DND-41 (cell line): ENCODE data around the gene MSANTD1.

Source experiments
- ATAC-seq: fragments of 200-7000 bp; cut with Tn5 transposase; 3 replicates; pipeline ENCODE4 v1.9.1; 2021; ENCODE audit warnings: low read depth; ENCODE audit not compliant: insufficient read depth
- DNase-seq: peaks from one replicate; pipeline ENCODE4 v3.0.0-alpha.2; 2020
- H2AFZ ChIP-seq: 2 replicates; pipeline ENCODE4 v1.6.0; 2012; ENCODE audit warnings: low read depth, low read length
- H3K27ac ChIP-seq: 2 replicates; pipeline ENCODE4 v1.5.1; 2012; ENCODE audit warnings: low read length, inconsistent platforms
- H3K27me3 ChIP-seq: fragments of 200-600 bp; sonication (generic); 2 replicates; pipeline ENCODE4 v1.6.0; 2012; ENCODE audit warnings: low read length, mild to moderate bottlenecking, inconsistent platforms; ENCODE audit not compliant: insufficient read depth, poor library complexity
- H3K36me3 ChIP-seq: 2 replicates; pipeline ENCODE4 v1.5.1; 2012; ENCODE audit warnings: low read length, inconsistent platforms; ENCODE audit not compliant: insufficient read depth
- H3K4me1 ChIP-seq: 2 replicates; pipeline ENCODE4 v1.5.1; 2012; ENCODE audit warnings: mild to moderate bottlenecking, low read length; ENCODE audit not compliant: insufficient read depth
- H3K4me2 ChIP-seq: 2 replicates; pipeline ENCODE4 v1.6.0; 2012; ENCODE audit warnings: mild to moderate bottlenecking, moderate library complexity, low read length, inconsistent platforms; ENCODE audit not compliant: insufficient read depth
- H3K4me3 ChIP-seq, 2 experiments: fragments of 200-600 bp in 1 of 2; shearing (Covaris generic) in 1 of 2; 2 replicates each; pipeline ENCODE4 v1.5.1; 2012 to 2016; ENCODE audit warnings: inconsistent platforms in 2 of 2, low read length in 2 of 2, mild to moderate bottlenecking in 2 of 2, low read depth in 1 of 2, moderate library complexity in 1 of 2
- H3K79me2 ChIP-seq: 2 replicates; pipeline ENCODE4 v1.6.0; 2012; ENCODE audit warnings: low read length, inconsistent platforms; ENCODE audit not compliant: insufficient read depth
- H3K9ac ChIP-seq: 2 replicates; pipeline ENCODE4 v1.6.0; 2012; ENCODE audit warnings: low read depth, mild to moderate bottlenecking, inconsistent platforms, low read length, moderate library complexity
- H3K9me3 ChIP-seq: 2 replicates; pipeline ENCODE4 v1.5.1; 2012; ENCODE audit warnings: low read length, moderate library complexity, mild to moderate bottlenecking, inconsistent platforms; ENCODE audit not compliant: insufficient read depth, severe bottlenecking
- H4K20me1 ChIP-seq: 2 replicates; pipeline ENCODE4 v1.6.0; 2012; ENCODE audit warnings: low read length; ENCODE audit not compliant: insufficient read depth
- EZH2 ChIP-seq: IDR thresholded peaks from 3 replicates; pipeline ENCODE4 v1.6.1; 2012; ENCODE audit warnings: borderline replicate concordance, low read depth, mild to moderate bottlenecking, moderate library complexity, low read length, inconsistent platforms; ENCODE audit not compliant: severe bottlenecking
- TF ChIP-seq, protein P1 (sequence below): IDR thresholded peaks from 2 replicates; pipeline ENCODE4 v1.5.1; 2012; ENCODE audit warnings: borderline replicate concordance, low read length, moderate library complexity, mild to moderate bottlenecking; ENCODE audit not compliant: poor library complexity, severe bottlenecking; ENCODE audit errors: extremely low read depth

Gene MSANTD1

GRCh38 chr4:3252480-3252828 lies 3.5 kb downstream of the MSANTD1 start:
- DNase-seq: no peak
- no peaks in the 10 kb centered on the region for H3K4me1 ChIP-seq
- H3K4me2 ChIP-seq: no peak overlapping the region
- no peak overlapping the region for H3K27ac ChIP-seq
- no peak overlapping the region for H2AFZ ChIP-seq
- H3K27me3 ChIP-seq: no peaks in the 10 kb centered on the region
- no peak overlapping the region for H3K4me3 ChIP-seq
- no peak overlapping the region for H3K9ac ChIP-seq
- no peaks in the 10 kb centered on the region for H3K79me2 ChIP-seq
- TF ChIP-seq, protein P1, sequence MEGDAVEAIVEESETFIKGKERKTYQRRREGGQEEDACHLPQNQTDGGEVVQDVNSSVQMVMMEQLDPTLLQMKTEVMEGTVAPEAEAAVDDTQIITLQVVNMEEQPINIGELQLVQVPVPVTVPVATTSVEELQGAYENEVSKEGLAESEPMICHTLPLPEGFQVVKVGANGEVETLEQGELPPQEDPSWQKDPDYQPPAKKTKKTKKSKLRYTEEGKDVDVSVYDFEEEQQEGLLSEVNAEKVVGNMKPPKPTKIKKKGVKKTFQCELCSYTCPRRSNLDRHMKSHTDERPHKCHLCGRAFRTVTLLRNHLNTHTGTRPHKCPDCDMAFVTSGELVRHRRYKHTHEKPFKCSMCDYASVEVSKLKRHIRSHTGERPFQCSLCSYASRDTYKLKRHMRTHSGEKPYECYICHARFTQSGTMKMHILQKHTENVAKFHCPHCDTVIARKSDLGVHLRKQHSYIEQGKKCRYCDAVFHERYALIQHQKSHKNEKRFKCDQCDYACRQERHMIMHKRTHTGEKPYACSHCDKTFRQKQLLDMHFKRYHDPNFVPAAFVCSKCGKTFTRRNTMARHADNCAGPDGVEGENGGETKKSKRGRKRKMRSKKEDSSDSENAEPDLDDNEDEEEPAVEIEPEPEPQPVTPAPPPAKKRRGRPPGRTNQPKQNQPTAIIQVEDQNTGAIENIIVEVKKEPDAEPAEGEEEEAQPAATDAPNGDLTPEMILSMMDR: no peak
- TF ChIP-seq EZH2: no peak
- H3K36me3 ChIP-seq: no peaks in the 10 kb centered on the region
- no peak for ATAC-seq
- H3K9me3 ChIP-seq: no peaks in the 10 kb centered on the region
- no peaks in the 10 kb centered on the region for H4K20me1 ChIP-seq

DNA sequence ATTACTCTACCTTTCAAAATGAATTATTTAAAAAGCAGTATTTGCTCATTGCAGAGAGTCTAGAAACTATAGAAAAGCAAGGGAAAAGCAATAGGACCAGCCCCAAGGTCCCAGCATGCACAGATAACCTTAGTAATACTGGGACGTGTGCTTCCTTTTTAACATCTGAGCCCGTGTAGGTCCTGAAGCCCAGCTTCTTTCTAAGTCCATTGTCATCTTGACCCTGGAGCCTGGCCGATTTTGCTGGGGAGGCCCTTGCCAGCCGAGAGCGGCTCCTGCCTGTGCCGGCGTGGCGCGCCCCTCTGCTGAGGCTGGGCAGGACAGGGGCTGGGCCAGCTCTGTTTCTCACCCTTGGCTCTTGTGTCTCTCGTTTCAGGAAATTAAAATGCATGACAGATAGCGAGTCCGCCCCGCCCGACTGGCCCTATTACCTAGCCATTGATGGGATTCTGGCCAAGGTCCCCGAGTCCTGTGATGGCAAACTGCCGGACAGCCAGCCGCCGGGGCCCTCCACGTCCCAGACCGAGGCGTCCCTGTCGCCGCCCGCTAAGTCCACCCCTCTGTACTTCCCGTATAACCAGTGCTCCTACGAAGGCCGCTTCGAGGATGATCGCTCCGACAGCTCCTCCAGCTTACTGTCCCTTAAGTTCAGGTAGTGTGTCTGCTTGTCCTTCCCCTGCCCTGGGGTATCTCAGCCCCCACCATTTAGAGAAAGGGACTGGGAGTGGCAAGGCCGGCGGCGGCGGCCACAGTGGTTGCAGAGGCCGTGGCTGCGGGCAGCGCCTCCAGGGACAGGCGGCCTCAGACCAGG lies 4.1 kb downstream of the MSANTD1 start:
- Histone ChIP-seq H3K4me1 (no peaks in the 10 kb centered on the region), H3K79me2 (no peaks in the 10 kb centered on the region), H4K20me1 (no peaks in the 10 kb centered on the region; the same call in 1 of the 2 replicates), H3K4me3 (no peak overlapping the region), H3K9me3 (no peaks in the 10 kb centered on the region), H3K4me2 (no peak overlapping the region), H3K9ac (no peak overlapping the region), H3K27ac (no peak overlapping the region), H2AFZ (no peak overlapping the region), H3K27me3 (no peaks in the 10 kb centered on the region), H3K36me3 (no peaks in the 10 kb centered on the region)
- no peak for ATAC-seq
- TF ChIP-seq EZH2: no peak
- TF ChIP-seq, protein P1: no peak
- DNase-seq: no peak

DNA sequence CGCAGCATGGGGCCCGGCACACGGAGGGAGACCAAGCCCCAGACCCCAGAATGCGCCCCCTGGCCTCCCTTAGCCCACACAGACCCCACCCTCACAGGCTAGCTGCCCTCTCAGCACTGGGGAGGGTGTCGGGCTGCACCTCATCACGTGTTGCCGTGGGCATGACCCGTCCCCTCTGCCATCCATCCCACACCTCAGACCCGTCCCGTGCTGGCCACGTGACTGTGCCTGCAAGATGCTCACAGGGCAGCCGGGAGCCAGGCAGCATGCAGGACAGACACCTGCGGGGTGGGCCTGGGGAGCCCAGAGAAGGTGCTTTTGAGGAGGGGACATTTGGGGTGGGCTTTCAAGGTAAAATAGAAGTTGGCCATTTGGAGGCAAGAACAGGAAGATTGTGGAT lies 4.8 kb downstream of the MSANTD1 start:
- Histone ChIP-seq H3K27ac (no peak overlapping the region), H3K4me1 (no peaks in the 10 kb centered on the region), H3K36me3 (no peaks in the 10 kb centered on the region), H3K4me3 (no peak overlapping the region), H3K79me2 (no peaks in the 10 kb centered on the region), H3K9ac (no peak overlapping the region), H3K27me3 (no peaks in the 10 kb centered on the region), H4K20me1 (no peaks in the 10 kb centered on the region; the same call in 1 of the 2 replicates), H2AFZ (no peak overlapping the region), H3K4me2 (no peak overlapping the region), H3K9me3 (no peaks in the 10 kb centered on the region)
- no peak for ATAC-seq
- TF ChIP-seq, protein P1: no peak
- TF ChIP-seq EZH2: no peak
- DNase-seq: no peak
